Measurements from ENCODE around the gene MEGF6.

DNA sequence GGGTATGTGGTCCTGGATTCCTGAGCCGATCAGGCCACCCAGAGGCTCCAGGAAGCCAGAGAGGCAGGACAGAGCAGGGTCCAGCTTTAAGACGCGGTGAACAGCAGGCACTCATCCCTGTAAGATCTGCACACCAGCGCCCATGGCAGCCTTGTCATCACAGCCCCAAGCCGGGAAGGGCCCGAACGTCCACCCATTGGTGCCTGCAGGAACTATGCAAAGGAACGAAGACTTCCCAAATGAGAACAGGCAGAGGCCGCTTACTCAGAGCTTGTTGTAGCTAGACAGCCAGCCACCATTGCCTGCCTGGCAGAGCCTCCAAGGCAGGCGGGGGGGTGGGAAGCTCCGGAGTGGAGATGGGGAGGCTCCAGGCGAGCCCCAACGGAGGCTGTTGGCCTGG is 169.0 kb downstream of the MEGF6 start:
- TF ChIP-seq CTCF (IDR thresholded peaks at IDR 0.05; ENCODE audit: low read depth, low read length) (no peak), EZH2phosphoT487 (IDR thresholded peaks at IDR 0.05; ENCODE audit: low read depth) (no peak)

Data from OCI-LY3 (cell line).